Activated CD4-positive, alpha-beta memory T cell treated with anti-CD3 and anti-CD28 coated beads, Interleukin-2, amount 10 ng/mL, durations not matched to agents 7 days and 5 days (primary cell): ENCODE data around the gene EPDR1. TPM values are rescaled to one million over a fixed set of nuclear protein-coding genes. Genes with fewer than 3 reads are reported as not detected.

Source experiments
- CTCF ChIA-PET: fragments of 350-600 bp; sonication (Branson Sonifier 250); formaldehyde crosslinking; loops from one replicate; lab custom pipeline; 2021; ENCODE audit warnings: antibody characterized with exemption, inconsistent platforms; lab: Charles Lee
- POLR2A ChIA-PET: fragments of 350-600 bp; sonication (Branson Sonifier 250); formaldehyde crosslinking; loops from one replicate; lab custom pipeline; 2021; ENCODE audit warnings: antibody characterized with exemption; lab: Charles Lee
- DNase-seq: peaks from one replicate; pipeline ENCODE4 v3.0.0-alpha.2; 2020
- H3K27ac Mint-ChIP-seq: one replicate; pipeline ENCODE4 v1.8.0; 2021; ENCODE audit warnings: mild to moderate bottlenecking, mixed read lengths
- H3K27me3 Mint-ChIP-seq: one replicate; pipeline ENCODE4 v1.8.0; 2021; ENCODE audit warnings: mixed read lengths
- H3K36me3 Mint-ChIP-seq: one replicate; pipeline ENCODE4 v1.8.0; 2021; ENCODE audit warnings: low read depth, mixed read lengths
- H3K4me1 Mint-ChIP-seq: one replicate; pipeline ENCODE4 v1.8.0; 2021; ENCODE audit warnings: mixed read lengths
- H3K4me3 Mint-ChIP-seq: one replicate; pipeline ENCODE4 v1.8.0; 2021; ENCODE audit warnings: mild to moderate bottlenecking, mixed read lengths
- H3K9me3 Mint-ChIP-seq: one replicate; pipeline ENCODE4 v1.8.0; 2021; ENCODE audit warnings: mixed read lengths
- total RNA-seq, 2 experiments: library from RNA; stranded (reverse); gene quantifications; one replicate each; pipeline ENCODE4 v1.2.3, GENCODE V29; 2021

EPDR1 gene
- under 1 TPM; 0.18 to 0.35 TPM for total RNA-seq

GRCh38 chr7:37920305-37920848 is at the start of gene EPDR1:
Gene EPDR1 (plus strand): TSS chr7:37920640. CDS start chr7:37920940, 300 bp downstream.
- CTCF ChIA-PET: interaction anchor here (1.3 to 1.8 kb wide), 2 partner anchors 16 to 188 kb away, joined by 3 to 4 read pairs; no protein-coding TSS in a partner anchor

GRCh38 chr7:37882086-37882485 is 38.4 kb upstream of the EPDR1 start:
- H3K4me3 Mint-ChIP-seq: no peak overlapping the region
- no peak for DNase-seq
- no peak overlapping the region for H3K27ac Mint-ChIP-seq
- H3K4me1 Mint-ChIP-seq: no peaks in the 10 kb centered on the region
- no peaks in the 10 kb centered on the region for H3K36me3 Mint-ChIP-seq
- H3K27me3 Mint-ChIP-seq: peaks cover 8% of the 10 kb centered on the region
- ChIA-PET POLR2A (no interaction called here), CTCF (no interaction called here)
- no peaks in the 10 kb centered on the region for H3K9me3 Mint-ChIP-seq

More at GRCh38 chr7:37920305-37920848, at the start of gene EPDR1:
- no peak within 1 kb of the TSS for H3K27ac Mint-ChIP-seq
- peaks cover 15% of the 10 kb centered on the region for H3K4me1 Mint-ChIP-seq
- H3K4me3 Mint-ChIP-seq: peak within 1 kb of the TSS; percentile 56
- peaks cover 67% of the 10 kb centered on the region for H3K27me3 Mint-ChIP-seq
- peak; percentile 26 for DNase-seq
- POLR2A ChIA-PET: no interaction called here
- no peaks in the 10 kb centered on the region for H3K9me3 Mint-ChIP-seq
- H3K36me3 Mint-ChIP-seq: no peaks in the 10 kb centered on the region

- no peak for DNase-seq
- ChIA-PET POLR2A (no interaction called here), CTCF (no interaction called here)
- Mint-ChIP-seq H3K4me1 (no peaks in the 10 kb centered on the region), H3K4me3 (no peak overlapping the region), H3K27me3 (peaks cover 11% of the 10 kb centered on the region), H3K36me3 (no peaks in the 10 kb centered on the region), H3K9me3 (no peaks in the 10 kb centered on the region), H3K27ac (no peak overlapping the region)
These were observed 27.1 kb upstream of the EPDR1 start for GRCh38 chr7:37893359-37893758.

GRCh38 chr7:37894671-37895070 is 25.8 kb upstream of the EPDR1 start:
- no peak for DNase-seq
- CTCF ChIA-PET: no interaction called here
- no peak overlapping the region for H3K27ac Mint-ChIP-seq
- H3K36me3 Mint-ChIP-seq: no peaks in the 10 kb centered on the region
- no peaks in the 10 kb centered on the region for H3K4me1 Mint-ChIP-seq
- H3K27me3 Mint-ChIP-seq: peaks cover 11% of the 10 kb centered on the region
- no peaks in the 10 kb centered on the region for H3K9me3 Mint-ChIP-seq
- H3K4me3 Mint-ChIP-seq: no peak overlapping the region
- POLR2A ChIA-PET: no interaction called here

- no peaks in the 10 kb centered on the region for H3K4me1 Mint-ChIP-seq
- H3K27ac Mint-ChIP-seq: no peak overlapping the region
- ChIA-PET POLR2A (no interaction called here), CTCF (no interaction called here)
- no peak overlapping the region for H3K4me3 Mint-ChIP-seq
- DNase-seq: no peak
- H3K27me3 Mint-ChIP-seq: no peaks in the 10 kb centered on the region
- no peaks in the 10 kb centered on the region for H3K9me3 Mint-ChIP-seq
- H3K36me3 Mint-ChIP-seq: no peaks in the 10 kb centered on the region
These were observed 20.7 kb upstream of the EPDR1 start for GRCh38 chr7:37899712-37900247.

- no peaks in the 10 kb centered on the region for H3K27me3 Mint-ChIP-seq
- no peak overlapping the region for H3K4me3 Mint-ChIP-seq
- CTCF ChIA-PET: interaction anchor here (0.7 to 0.8 kb wide), 3 partner anchors 16 to 141 kb away, joined by 3 to 5 read pairs (median 4); partner anchors contain the start of gene SFRP4
- no peaks in the 10 kb centered on the region for H3K9me3 Mint-ChIP-seq
- H3K27ac Mint-ChIP-seq: no peak overlapping the region
- POLR2A ChIA-PET: no interaction called here
- H3K4me1 Mint-ChIP-seq: no peaks in the 10 kb centered on the region
- H3K36me3 Mint-ChIP-seq: no peaks in the 10 kb centered on the region
- no peak for DNase-seq
These were observed 19.1 kb upstream of the EPDR1 start for GRCh38 chr7:37901236-37901827.

- peaks cover 2% of the 10 kb centered on the region for H3K27me3 Mint-ChIP-seq
- no peak overlapping the region for H3K27ac Mint-ChIP-seq
- no peaks in the 10 kb centered on the region for H3K36me3 Mint-ChIP-seq
- no peak overlapping the region for H3K4me3 Mint-ChIP-seq
- DNase-seq: no peak
- CTCF ChIA-PET: interaction anchor here (0.7 to 0.8 kb wide), 3 partner anchors 15 to 141 kb away, joined by 3 to 5 read pairs (median 4); partner anchors contain the start of gene SFRP4
- POLR2A ChIA-PET: no interaction called here
- H3K4me1 Mint-ChIP-seq: no peaks in the 10 kb centered on the region
- H3K9me3 Mint-ChIP-seq: no peaks in the 10 kb centered on the region
These were observed 18.4 kb upstream of the EPDR1 start for GRCh38 chr7:37901890-37902524.

- no peak overlapping the region for H3K27ac Mint-ChIP-seq
- no peaks in the 10 kb centered on the region for H3K4me1 Mint-ChIP-seq
- peaks cover 16% of the 10 kb centered on the region for H3K27me3 Mint-ChIP-seq
- ChIA-PET CTCF (interaction anchor here (0.9 kb wide), 1 partner anchor 9 kb away, joined by 3 read pairs; no protein-coding TSS in a partner anchor), POLR2A (no interaction called here)
- no peak overlapping the region for H3K4me3 Mint-ChIP-seq
- H3K9me3 Mint-ChIP-seq: no peaks in the 10 kb centered on the region
- no peaks in the 10 kb centered on the region for H3K36me3 Mint-ChIP-seq
- no peak for DNase-seq
These were observed 12.1 kb upstream of the EPDR1 start for GRCh38 chr7:37908221-37908788.

- ChIA-PET POLR2A (no interaction called here), CTCF (no interaction called here)
- no peak for DNase-seq
- Mint-ChIP-seq H3K27me3 (peaks cover 47% of the 10 kb centered on the region), H3K4me3 (no peak overlapping the region), H3K27ac (no peak overlapping the region), H3K9me3 (no peaks in the 10 kb centered on the region), H3K36me3 (no peaks in the 10 kb centered on the region), H3K4me1 (peaks cover 9% of the 10 kb centered on the region)
These were observed 7.7 kb upstream of the EPDR1 start for GRCh38 chr7:37912756-37913155.

GRCh38 chr7:37915438-37915837 is 5.0 kb upstream of the EPDR1 start:
- no peak for DNase-seq
- Mint-ChIP-seq H3K36me3 (no peaks in the 10 kb centered on the region), H3K4me3 (no peak overlapping the region), H3K27ac (no peak overlapping the region), H3K9me3 (no peaks in the 10 kb centered on the region), H3K27me3 (peaks cover 71% of the 10 kb centered on the region), H3K4me1 (peaks cover 10% of the 10 kb centered on the region)
- POLR2A ChIA-PET: no interaction called here
- CTCF ChIA-PET: no interaction called here

- Mint-ChIP-seq H3K4me1 (peaks cover 12% of the 10 kb centered on the region), H3K4me3 (no peak overlapping the region), H3K27ac (no peak overlapping the region), H3K27me3 (peaks cover 68% of the 10 kb centered on the region), H3K9me3 (no peaks in the 10 kb centered on the region), H3K36me3 (no peaks in the 10 kb centered on the region)
- ChIA-PET CTCF (no interaction called here), POLR2A (no interaction called here)
- DNase-seq: no peak
These were observed 4.3 kb upstream of the EPDR1 start for GRCh38 chr7:37916017-37916672.

- H3K4me3 Mint-ChIP-seq: no peak within 1 kb of the TSS
- H3K27me3 Mint-ChIP-seq: peaks cover 72% of the 10 kb centered on the region
- ChIA-PET CTCF (interaction anchor here (0.5 to 1.5 kb wide), 4 partner anchors 9 to 457 kb away, joined by 3 to 5 read pairs (median 3); no protein-coding TSS in a partner anchor), POLR2A (no interaction called here)
- peaks cover 15% of the 10 kb centered on the region for H3K4me1 Mint-ChIP-seq
- DNase-seq: no peak
- no peak within 1 kb of the TSS for H3K27ac Mint-ChIP-seq
- no peaks in the 10 kb centered on the region for H3K9me3 Mint-ChIP-seq
- no peaks in the 10 kb centered on the region for H3K36me3 Mint-ChIP-seq
These were observed 3.5 kb upstream of the EPDR1 start, which contains the start of gene SFRP4 for GRCh38 chr7:37916673-37917660. Gene SFRP4 (minus strand): TSS chr7:37916817. CDS start chr7:37916537, 280 bp downstream.
